ENCODE data around the gene HSPA4.

Gene HSPA4

GRCh38 chr5:133119233-133119711 lies 67.5 kb downstream of the HSPA4 start:
- Histone ChIP-seq H2BK5ac (ENCODE audit: low read depth, low read length, poor library complexity, severe bottlenecking) (no peak overlapping the region), H3K36me3 (ENCODE audit: control insufficient read depth in 1 of 2, insufficient read depth in 2 of 2, low read depth in 1 of 2, low read length in 2 of 2) (no peaks in the 10 kb centered on the region), H3K4ac (ENCODE audit: low read depth in 1 of 2, low read length in 2 of 2) (no peak overlapping the region), H2AK5ac (ENCODE audit: low read length, severe bottlenecking) (no peak overlapping the region), H3K9me3 (ENCODE audit: control insufficient read depth, low read length) (no peaks in the 10 kb centered on the region), H3K18ac (ENCODE audit: low read depth in 1 of 2, low read length in 2 of 2) (no peak overlapping the region), H2AFZ (ENCODE audit: low read depth, low read length) (no peak overlapping the region), H2BK120ac (ENCODE audit: low read depth, low read length) (no peak overlapping the region), H3K79me1 (replicated peaks; ENCODE audit: low read length, poor library complexity, severe bottlenecking) (no peaks in the 10 kb centered on the region), H3K4me2 (ENCODE audit: low read length, poor library complexity, severe bottlenecking) (no peak overlapping the region), H3K4me1 (ENCODE audit: control insufficient read depth, insufficient read depth, low read depth, low read length) (no peaks in the 10 kb centered on the region), H2BK15ac (ENCODE audit: low read depth, poor library complexity, severe bottlenecking) (no peak overlapping the region), H4K8ac (ENCODE audit: low read length) (no peak overlapping the region), H2BK12ac (ENCODE audit: low read length in 2 of 2) (no peak overlapping the region), H3K27ac (ENCODE audit: low read length, poor library complexity, severe bottlenecking) (no peak overlapping the region), H3K14ac (ENCODE audit: low read length in 2 of 2) (no peak overlapping the region), H3K4me3 (ENCODE audit: insufficient read depth in 1 of 2, low read depth in 1 of 2, low read length in 2 of 2) (no peak overlapping the region), H3K23ac (ENCODE audit: low read length in 2 of 2) (no peak overlapping the region), H3K27me3 (ENCODE audit: control insufficient read depth in 1 of 2, insufficient read depth in 1 of 2, low read length in 2 of 2) (peaks cover 4 to 46% of the 10 kb centered on the region in 2 experiments), H4K91ac (ENCODE audit: low read length) (no peak overlapping the region), H3K9ac (ENCODE audit: low read length) (no peak overlapping the region)
- no peak for DNase-seq
- WGBS = 92% methylated on average over 4 of the region's 4 CpGs

GRCh38 chr5:133120156-133120750 lies 68.4 kb downstream of the HSPA4 start:
- Histone ChIP-seq H3K23ac (ENCODE audit: low read length in 2 of 2) (no peak overlapping the region), H2AFZ (ENCODE audit: low read depth, low read length) (no peak overlapping the region), H3K4me1 (ENCODE audit: control insufficient read depth, insufficient read depth, low read depth, low read length) (no peaks in the 10 kb centered on the region), H3K79me1 (replicated peaks; ENCODE audit: low read length, poor library complexity, severe bottlenecking) (no peaks in the 10 kb centered on the region), H3K18ac (ENCODE audit: low read depth in 1 of 2, low read length in 2 of 2) (no peak overlapping the region), H2BK15ac (ENCODE audit: low read depth, poor library complexity, severe bottlenecking) (no peak overlapping the region), H2AK5ac (ENCODE audit: low read length, severe bottlenecking) (no peak overlapping the region), H3K9ac (ENCODE audit: low read length) (no peak overlapping the region), H3K36me3 (ENCODE audit: control insufficient read depth in 1 of 2, insufficient read depth in 2 of 2, low read depth in 1 of 2, low read length in 2 of 2) (no peaks in the 10 kb centered on the region), H3K14ac (ENCODE audit: low read length in 2 of 2) (no peak overlapping the region), H3K4ac (ENCODE audit: low read depth in 1 of 2, low read length in 2 of 2) (no peak overlapping the region), H3K4me2 (ENCODE audit: low read length, poor library complexity, severe bottlenecking) (no peak overlapping the region), H2BK120ac (ENCODE audit: low read depth, low read length) (no peak overlapping the region), H3K9me3 (ENCODE audit: control insufficient read depth, low read length) (no peaks in the 10 kb centered on the region), H3K27me3 (ENCODE audit: control insufficient read depth in 1 of 2, insufficient read depth in 1 of 2, low read length in 2 of 2) (peaks cover 4 to 50% of the 10 kb centered on the region in 2 experiments), H2BK5ac (ENCODE audit: low read depth, low read length, poor library complexity, severe bottlenecking) (no peak overlapping the region), H2BK12ac (ENCODE audit: low read length in 2 of 2) (no peak overlapping the region), H4K91ac (ENCODE audit: low read length) (no peak overlapping the region), H4K8ac (ENCODE audit: low read length) (no peak overlapping the region), H3K27ac (ENCODE audit: low read length, poor library complexity, severe bottlenecking) (no peak overlapping the region), H3K4me3 (ENCODE audit: insufficient read depth in 1 of 2, low read depth in 1 of 2, low read length in 2 of 2) (no peak overlapping the region)
- no peak for DNase-seq
- 77% methylated on average over 7 of the region's 7 CpGs for WGBS

GRCh38 chr5:133121080-133121479 lies 69.3 kb downstream of the HSPA4 start:
- Histone ChIP-seq H4K91ac (ENCODE audit: low read length) (no peak overlapping the region), H4K8ac (ENCODE audit: low read length) (no peak overlapping the region), H2AFZ (ENCODE audit: low read depth, low read length) (no peak overlapping the region), H2BK5ac (ENCODE audit: low read depth, low read length, poor library complexity, severe bottlenecking) (no peak overlapping the region), H3K23ac (ENCODE audit: low read length in 2 of 2) (no peak overlapping the region), H3K27me3 (ENCODE audit: control insufficient read depth in 1 of 2, insufficient read depth in 1 of 2, low read length in 2 of 2) (peaks cover 4 to 56% of the 10 kb centered on the region in 2 experiments), H2AK5ac (ENCODE audit: low read length, severe bottlenecking) (no peak overlapping the region), H3K14ac (ENCODE audit: low read length in 2 of 2) (no peak overlapping the region), H3K9ac (ENCODE audit: low read length) (no peak overlapping the region), H3K79me1 (replicated peaks; ENCODE audit: low read length, poor library complexity, severe bottlenecking) (no peaks in the 10 kb centered on the region), H3K4me1 (ENCODE audit: control insufficient read depth, insufficient read depth, low read depth, low read length) (no peaks in the 10 kb centered on the region), H3K4ac (ENCODE audit: low read depth in 1 of 2, low read length in 2 of 2) (no peak overlapping the region), H2BK12ac (ENCODE audit: low read length in 2 of 2) (no peak overlapping the region), H2BK120ac (ENCODE audit: low read depth, low read length) (no peak overlapping the region), H3K36me3 (ENCODE audit: control insufficient read depth in 1 of 2, insufficient read depth in 2 of 2, low read depth in 1 of 2, low read length in 2 of 2) (no peaks in the 10 kb centered on the region), H3K4me2 (ENCODE audit: low read length, poor library complexity, severe bottlenecking) (no peak overlapping the region), H3K9me3 (ENCODE audit: control insufficient read depth, low read length) (no peaks in the 10 kb centered on the region), H3K27ac (ENCODE audit: low read length, poor library complexity, severe bottlenecking) (no peak overlapping the region), H2BK15ac (ENCODE audit: low read depth, poor library complexity, severe bottlenecking) (no peak overlapping the region), H3K4me3 (ENCODE audit: insufficient read depth in 1 of 2, low read depth in 1 of 2, low read length in 2 of 2) (no peak overlapping the region), H3K18ac (ENCODE audit: low read depth in 1 of 2, low read length in 2 of 2) (no peak overlapping the region)
- WGBS = 81% methylated on average over 2 of the region's 2 CpGs
- no peak for DNase-seq

GRCh38 chr5:133121611-133122150 lies 69.9 kb downstream of the HSPA4 start:
- H3K4me2 ChIP-seq (ENCODE audit: low read length, poor library complexity, severe bottlenecking) = no peak overlapping the region
- no peak overlapping the region for H3K4ac ChIP-seq (ENCODE audit: low read depth in 1 of 2, low read length in 2 of 2)

More at GRCh38 chr5:133121611-133122150, 69.9 kb downstream of the HSPA4 start:
- 84% methylated on average over 8 of the region's 9 CpGs for WGBS
- no peak overlapping the region for H3K23ac ChIP-seq (ENCODE audit: low read length in 2 of 2)
- H4K8ac ChIP-seq (ENCODE audit: low read length) = no peak overlapping the region
- H3K9me3 ChIP-seq (ENCODE audit: control insufficient read depth, low read length) = no peaks in the 10 kb centered on the region
- no peak overlapping the region for H3K9ac ChIP-seq (ENCODE audit: low read length)
- no peak overlapping the region for H2AK5ac ChIP-seq (ENCODE audit: low read length, severe bottlenecking)
- no peaks in the 10 kb centered on the region for H3K36me3 ChIP-seq (ENCODE audit: control insufficient read depth in 1 of 2, insufficient read depth in 2 of 2, low read depth in 1 of 2, low read length in 2 of 2)
- H2AFZ ChIP-seq (ENCODE audit: low read depth, low read length) = no peak overlapping the region
- peaks cover 10 to 61% of the 10 kb centered on the region in 2 experiments for H3K27me3 ChIP-seq (ENCODE audit: control insufficient read depth in 1 of 2, insufficient read depth in 1 of 2, low read length in 2 of 2)
- no peak overlapping the region for H3K4me3 ChIP-seq (ENCODE audit: insufficient read depth in 1 of 2, low read depth in 1 of 2, low read length in 2 of 2)
- no peak overlapping the region for H3K14ac ChIP-seq (ENCODE audit: low read length in 2 of 2)
- H4K91ac ChIP-seq (ENCODE audit: low read length) = no peak overlapping the region
- DNase-seq = no peak
- H3K27ac ChIP-seq (ENCODE audit: low read length, poor library complexity, severe bottlenecking) = no peak overlapping the region
- H3K4me1 ChIP-seq (ENCODE audit: control insufficient read depth, insufficient read depth, low read depth, low read length) = no peaks in the 10 kb centered on the region
- H2BK5ac ChIP-seq (ENCODE audit: low read depth, low read length, poor library complexity, severe bottlenecking) = no peak overlapping the region
- no peak overlapping the region for H2BK120ac ChIP-seq (ENCODE audit: low read depth, low read length)
- H3K18ac ChIP-seq (ENCODE audit: low read depth in 1 of 2, low read length in 2 of 2) = no peak overlapping the region
- no peaks in the 10 kb centered on the region for H3K79me1 ChIP-seq (replicated peaks; ENCODE audit: low read length, poor library complexity, severe bottlenecking)
- H2BK12ac ChIP-seq (ENCODE audit: low read length in 2 of 2) = no peak overlapping the region
- no peak overlapping the region for H2BK15ac ChIP-seq (ENCODE audit: low read depth, poor library complexity, severe bottlenecking)
